ENCODE data around the gene CATSPERZ. TPM values are rescaled to one million over a fixed set of nuclear protein-coding genes. Genes with fewer than 3 reads are reported as not detected.

The CATSPERZ gene
- total RNA-seq, 2 donors from 2014 or later: not detected

- peaks cover 21% of the 10 kb centered on the region for H3K4me1 Mint-ChIP-seq
- no peaks in the 10 kb centered on the region for H3K9me3 ChIP-seq (ENCODE audit: control insufficient read depth, low read length)
- no peak for TF ChIP-seq CTCF (conservative IDR thresholded peaks at IDR 0.05)
- H3K4me1 ChIP-seq (ENCODE audit: control insufficient read depth, insufficient read depth, low read length): peaks cover 9% of the 10 kb centered on the region
- peak overlapping the region; percentile 86 for H3K4me3 Mint-ChIP-seq
- H3K9me3 Mint-ChIP-seq: no peaks in the 10 kb centered on the region
- H3K27ac ChIP-seq (ENCODE audit: low read depth, low read length): no peak overlapping the region
- DNase-seq: no peak
- peaks cover 37% of the 10 kb centered on the region for H3K36me3 ChIP-seq (ENCODE audit: control insufficient read depth, insufficient read depth, low read length)
- no peak overlapping the region for H3K9ac ChIP-seq (ENCODE audit: extremely low read depth, low read length, poor library complexity, severe bottlenecking)
- WGBS, 2 experiments (ENCODE audit: insufficient coverage in 1 of 2, insufficient read length in 1 of 2): 93 to 100% methylated on average over 4 to 5 of the region's 5 CpGs
- no peak overlapping the region for H3K4me3 ChIP-seq (ENCODE audit: low read length)
- peak overlapping the region; percentile 38 for H3K27ac Mint-ChIP-seq
- no peaks in the 10 kb centered on the region for H3K27me3 ChIP-seq (ENCODE audit: control insufficient read depth, insufficient read depth, low read length, poor library complexity, severe bottlenecking)
- peaks cover 22% of the 10 kb centered on the region for H3K36me3 Mint-ChIP-seq (ENCODE audit: low read depth)
- no peaks in the 10 kb centered on the region for H3K27me3 Mint-ChIP-seq (ENCODE audit: insufficient read depth)
Measured at GRCh38 chr11:64253481-64253880, 46.7 kb upstream of the CATSPERZ start.

- no peak overlapping the region for H3K4me3 ChIP-seq (ENCODE audit: low read length)
- peaks cover 14% of the 10 kb centered on the region for H3K4me1 Mint-ChIP-seq
- no peaks in the 10 kb centered on the region for H3K9me3 ChIP-seq (ENCODE audit: control insufficient read depth, low read length)
- WGBS, 2 experiments (ENCODE audit: insufficient coverage in 1 of 2, insufficient read length in 1 of 2): 94% methylated on average over 7 of the region's 7 CpGs
- H3K4me1 ChIP-seq (ENCODE audit: control insufficient read depth, insufficient read depth, low read length): peaks cover 3% of the 10 kb centered on the region
- no peak overlapping the region for H3K9ac ChIP-seq (ENCODE audit: extremely low read depth, low read length, poor library complexity, severe bottlenecking)
- H3K36me3 Mint-ChIP-seq (ENCODE audit: low read depth): peaks cover 27% of the 10 kb centered on the region
- H3K27ac Mint-ChIP-seq: peak overlapping the region; percentile 38
- H3K9me3 Mint-ChIP-seq: no peaks in the 10 kb centered on the region
- TF ChIP-seq CTCF (conservative IDR thresholded peaks at IDR 0.05): no peak
- no peak for DNase-seq
- no peak overlapping the region for H3K4me3 Mint-ChIP-seq
- no peak overlapping the region for H3K27ac ChIP-seq (ENCODE audit: low read depth, low read length)
- no peaks in the 10 kb centered on the region for H3K27me3 ChIP-seq (ENCODE audit: control insufficient read depth, insufficient read depth, low read length, poor library complexity, severe bottlenecking)
- H3K27me3 Mint-ChIP-seq (ENCODE audit: insufficient read depth): no peaks in the 10 kb centered on the region
- H3K36me3 ChIP-seq (ENCODE audit: control insufficient read depth, insufficient read depth, low read length): peaks cover 40% of the 10 kb centered on the region
Measured at GRCh38 chr11:64254326-64254725, 45.8 kb upstream of the CATSPERZ start.

- Histone ChIP-seq H3K4me1 (ENCODE audit: control insufficient read depth, insufficient read depth, low read length) (no peaks in the 10 kb centered on the region), H3K4me3 (ENCODE audit: low read length) (no peak overlapping the region), H3K36me3 (ENCODE audit: control insufficient read depth, insufficient read depth, low read length) (peaks cover 51% of the 10 kb centered on the region), H3K9me3 (ENCODE audit: control insufficient read depth, low read length) (no peaks in the 10 kb centered on the region), H3K27me3 (ENCODE audit: control insufficient read depth, insufficient read depth, low read length, poor library complexity, severe bottlenecking) (no peaks in the 10 kb centered on the region), H3K9ac (ENCODE audit: extremely low read depth, low read length, poor library complexity, severe bottlenecking) (no peak overlapping the region), H3K27ac (ENCODE audit: low read depth, low read length) (no peak overlapping the region)
- DNase-seq: no peak
- no peak overlapping the region for H3K4me3 Mint-ChIP-seq
- no peaks in the 10 kb centered on the region for H3K27me3 Mint-ChIP-seq (ENCODE audit: insufficient read depth)
- peaks cover 38% of the 10 kb centered on the region for H3K36me3 Mint-ChIP-seq (ENCODE audit: low read depth)
- TF ChIP-seq CTCF (conservative IDR thresholded peaks at IDR 0.05): no peak
- no peaks in the 10 kb centered on the region for H3K9me3 Mint-ChIP-seq
- WGBS, 2 experiments (ENCODE audit: insufficient coverage in 1 of 2, insufficient read length in 1 of 2): 92 to 95% methylated on average over 27 to 35 of the region's 35 CpGs
- H3K4me1 Mint-ChIP-seq: peaks cover 7% of the 10 kb centered on the region
- no peak overlapping the region for H3K27ac Mint-ChIP-seq
Measured at GRCh38 chr11:64255135-64256128, 44.7 kb upstream of the CATSPERZ start.

Measured in endodermal cell (in vitro differentiated cells).